Measurements from ENCODE around the gene RAPGEF5. TPM values are rescaled to one million over a fixed set of nuclear protein-coding genes. Genes with fewer than 3 reads are reported as not detected.

The RAPGEF5 gene
- total RNA-seq, 1 donor from 2014 or later, result 11.1 TPM

GRCh38 chr7:22154143-22154529 is 202.8 kb downstream of the RAPGEF5 start:
- intact Hi-C loops (cut with DNase I), result no loop called here
- ATAC-seq (ENCODE audit: poor library complexity), result no peak
- DNase-seq, result no peak

- intact Hi-C loops (cut with DNase I), result no loop called here
- no peak for DNase-seq
- no peak for ATAC-seq (ENCODE audit: poor library complexity)
Measured at GRCh38 chr7:22153432-22154142, 203.4 kb downstream of the RAPGEF5 start.

GRCh38 chr7:22152690-22153089 is 204.3 kb downstream of the RAPGEF5 start:
- ATAC-seq (ENCODE audit: poor library complexity), result no peak
- DNase-seq, result no peak
- intact Hi-C loops (cut with DNase I), result no loop called here

- intact Hi-C loops (cut with DNase I), result no loop called here
- no peak for DNase-seq
- no peak for ATAC-seq (ENCODE audit: poor library complexity)
Measured at GRCh38 chr7:22151901-22152300, 205.1 kb downstream of the RAPGEF5 start.

- ATAC-seq (ENCODE audit: poor library complexity), result no peak
- intact Hi-C loops (cut with DNase I), result no loop called here
- no peak for DNase-seq
Measured at GRCh38 chr7:22150221-22150620, 206.7 kb downstream of the RAPGEF5 start.

- ATAC-seq (ENCODE audit: poor library complexity), result no peak
- intact Hi-C loops (cut with DNase I), result no loop called here
- DNase-seq, result no peak
Measured at GRCh38 chr7:22147868-22148267, 209.1 kb downstream of the RAPGEF5 start.

GRCh38 chr7:22146961-22147512 is 209.9 kb downstream of the RAPGEF5 start:
- no peak for DNase-seq
- ATAC-seq (ENCODE audit: poor library complexity), result no peak
- intact Hi-C loops (cut with DNase I), result no loop called here

- no peak for DNase-seq
- ATAC-seq (ENCODE audit: poor library complexity), result no peak
- intact Hi-C loops (cut with DNase I), result loop anchor here (5.0 kb wide), 1 partner anchor 42 kb away; no protein-coding TSS in a partner anchor
Measured at GRCh38 chr7:22144950-22145349, 212.0 kb downstream of the RAPGEF5 start.

GRCh38 chr7:22143491-22143890 is 213.5 kb downstream of the RAPGEF5 start:
- ATAC-seq (ENCODE audit: poor library complexity) (no peak), DNase-seq (no peak)
- intact Hi-C loops (cut with DNase I), result loop anchor here (5.0 kb wide), 1 partner anchor 44 kb away; no protein-coding TSS in a partner anchor

GRCh38 chr7:22142572-22142971 is 214.4 kb downstream of the RAPGEF5 start:
- intact Hi-C loops (cut with DNase I), result loop anchor here (5.0 kb wide), 1 partner anchor 45 kb away; no protein-coding TSS in a partner anchor
- ATAC-seq (ENCODE audit: poor library complexity) (no peak), DNase-seq (no peak)

GRCh38 chr7:22141355-22141754 is 215.6 kb downstream of the RAPGEF5 start:
- intact Hi-C loops (cut with DNase I), result loop anchor here (5.0 kb wide), 1 partner anchor 46 kb away; no protein-coding TSS in a partner anchor
- no peak for DNase-seq
- ATAC-seq (ENCODE audit: poor library complexity), result no peak

- intact Hi-C loops (cut with DNase I), result loop anchor here (5.0 kb wide), 1 partner anchor 47 kb away; no protein-coding TSS in a partner anchor
- ATAC-seq (ENCODE audit: poor library complexity) (no peak), DNase-seq (no peak)
Measured at GRCh38 chr7:22140578-22140977, 216.4 kb downstream of the RAPGEF5 start.

GRCh38 chr7:22138886-22139285 is 218.1 kb downstream of the RAPGEF5 start:
- DNase-seq (no peak), ATAC-seq (ENCODE audit: poor library complexity) (no peak)
- intact Hi-C loops (cut with DNase I), result no loop called here

- ATAC-seq (ENCODE audit: poor library complexity) (no peak), DNase-seq (no peak)
- intact Hi-C loops (cut with DNase I), result no loop called here
Measured at GRCh38 chr7:22138106-22138505, 218.8 kb downstream of the RAPGEF5 start.

GRCh38 chr7:22137466-22137865 is 219.5 kb downstream of the RAPGEF5 start:
- ATAC-seq (ENCODE audit: poor library complexity), result no peak
- no peak for DNase-seq
- intact Hi-C loops (cut with DNase I), result no loop called here

- no peak for DNase-seq
- ATAC-seq (ENCODE audit: poor library complexity), result no peak
- intact Hi-C loops (cut with DNase I), result no loop called here
Measured at GRCh38 chr7:22137026-22137425, 219.9 kb downstream of the RAPGEF5 start.

- no peak for DNase-seq
- intact Hi-C loops (cut with DNase I), result no loop called here
- ATAC-seq (ENCODE audit: poor library complexity), result no peak
Measured at GRCh38 chr7:22129819-22130580, 227.0 kb downstream of the RAPGEF5 start.

GRCh38 chr7:22129166-22129565 is 227.8 kb downstream of the RAPGEF5 start:
- ATAC-seq (ENCODE audit: poor library complexity), result no peak
- intact Hi-C loops (cut with DNase I), result no loop called here
- no peak for DNase-seq

- intact Hi-C loops (cut with DNase I), result no loop called here
- ATAC-seq (ENCODE audit: poor library complexity), result no peak
- DNase-seq, result no peak
Measured at GRCh38 chr7:22128528-22128920, 228.4 kb downstream of the RAPGEF5 start.
